Heart left ventricle (tissue), 16 donors: ENCODE data around the gene SPTSSA. TPM values are rescaled to one million over a fixed set of nuclear protein-coding genes. Genes with fewer than 3 reads are reported as not detected.

ENCODE experiments used
- ATAC-seq, 4 donors: fragments of 200-7000 bp; cut with Tn5 transposase; one replicate each; pipeline ENCODE4 v1.9.1; 2020 to 2022; ENCODE audit warnings: moderate library complexity in 4 of 4, mild to moderate bottlenecking in 3 of 4, moderate number of reproducible peaks in 1 of 4
- DNase-seq, 5 donors: peaks; one replicate each; pipeline ENCODE4 v3.0.0-alpha.2; 2020
- H3K27ac ChIP-seq, 12 donors: fragments of 200-600 bp; sonication (generic) in 4 of 12; one replicate each; pipeline versions ENCODE4 v1.5.0 to v1.8.0; 2016 to 2022; ENCODE audit warnings: mild to moderate bottlenecking in 2 of 12
- H3K27me3 ChIP-seq, 9 donors: fragments of 200-600 bp; sonication (generic) in 2 of 9; one replicate each; pipeline versions ENCODE4 v1.5.1 to v1.8.0; 2016 to 2022; ENCODE audit warnings: mild to moderate bottlenecking in 3 of 9
- H3K36me3 ChIP-seq, 9 donors: fragments of 200-600 bp; sonication (generic) in 2 of 9; one replicate each; pipeline versions ENCODE4 v1.5.0 to v1.8.0; 2018 to 2022; ENCODE audit warnings: mild to moderate bottlenecking in 2 of 9
- H3K4me1 ChIP-seq, 12 donors: fragments of 200-600 bp; sonication (generic) in 4 of 12; one replicate each; pipeline versions ENCODE4 v1.5.0 to v1.8.0; 2016 to 2022; ENCODE audit warnings: mild to moderate bottlenecking in 3 of 12
- H3K4me3 ChIP-seq, 12 donors: fragments of 200-600 bp; sonication (generic) in 4 of 12; one replicate each; pipeline versions ENCODE4 v1.5.0 to v1.8.0; 2017 to 2022; ENCODE audit warnings: mild to moderate bottlenecking in 9 of 12, moderate library complexity in 4 of 12
- H3K9me3 ChIP-seq, 12 donors: fragments of 200-600 bp; sonication (generic) in 4 of 12; one replicate each; pipeline versions ENCODE4 v1.5.0 to v1.8.0; 2016 to 2022; ENCODE audit warnings: mild to moderate bottlenecking in 1 of 12
- CTCF ChIP-seq, 12 donors: fragments of 200-600 bp; sonication (generic) in 4 of 12; IDR thresholded peaks; one replicate each; pipeline versions ENCODE4 v1.5.0 to v1.8.0; 2018 to 2022; ENCODE audit warnings: antibody characterized with exemption in 12 of 12, mild to moderate bottlenecking in 5 of 12
- POLR2A ChIP-seq, 2 donors: fragments of 450-650 bp; IDR thresholded peaks; one replicate each; pipeline ENCODE4 v1.6.1; 2017; ENCODE audit warnings: antibody characterized with exemption in 2 of 2, mild to moderate bottlenecking in 2 of 2, moderate library complexity in 2 of 2
- WGBS, 4 donors: extraction: QIAGEN DNeasy Blood & Tissue Kit in 2 of 4; methylation state at CpG; one replicate each; pipeline versions ENCODE4 v1.1.5 to v1.1.7; 2013 to 2018; 5-methylcytosine and 5-hydroxymethylcytosine counted together
- intact Hi-C, 10 donors: fragments of 100-400 bp; cut with DNase I; formaldehyde crosslinking; loops; one replicate each; pipeline versions ENCODE4 v1.11.1 to v1.14.2; 2022
- polyA plus RNA-seq, 2 donors: library from polyadenylated mRNA; stranded (reverse); fragments of 200-250 nt; gene quantifications; one replicate each; pipeline ENCODE4 v1.2.3, GENCODE V29; 2013
- total RNA-seq, 9 donors: library from RNA; depleted of rRNA in 2 of 9; stranded (reverse); fragments of >200 nt in 2 of 9; fragmentation: NEBNext Ultra II Directional in 3 of 9; extraction: Animal tissue kit (Norgen Biotek cat#: 25700) in 3 of 9; gene quantifications; one replicate each; pipeline versions ENCODE4 v1.1.0 to v1.2.4, GENCODE V29; 2016 to 2023
- donor health status: ischemic (EF 13 %, LVEDD 7.1; RV severe dilation, severe dysfunction).
- donor health status: healthy with polysubstance abuse.
- donor health status: DM: no; HTN: yes; CAD: no.
- donor health status: DM: no; HTN: no; CAD: no.
- donor health status: ischemic (EF 25% LVEDD 6.9; RV normal size, moderate dysfunction).
- donor health status: ischemic (EF 25% LVEDD 5.7; RV mildly dilated, moderate dysfunction).
- donor health status: healthy.
- donor health status: DM: yes; HTN: yes; CAD: no.
- donor health status: ischemic (EF 35%, LVEDD 5.7; RV mildly dilated, moderate dysfunction).
- donor health status: nonischemic (EF 11% LVEDD 7.7; RV severe dilation, severe dysfunction).
- donor health status: DM: yes; HTN: yes; CAD: no.
- donor health status: PGD.
- donor health status: ischemic (EF 29% LVEDD 5.4; RV normal size, mild dysfunction).
- donor health status: nonischemic (EF 23%, LVEDD 6.1; RV moderate dilation, normal function).

SPTSSA gene
- total and polyA plus RNA-seq, 11 donors = 8.3 to 24.9 (median 12.5) TPM

GRCh38 chr14:34496679-34497513, 34.9 kb upstream of the SPTSSA start:
- peak in 4 of 12 donors; percentile 19 to 41 (median 36) for TF ChIP-seq CTCF (IDR thresholded peaks at IDR 0.05)
- TF ChIP-seq POLR2A (IDR thresholded peaks at IDR 0.05) = no peak
- DNase-seq (peak; percentile 64 to 82 (median 77)), ATAC-seq (peak; percentile 90 to 95 (median 94))
- intact Hi-C loops = loop anchor here in 6 of 10 donors (2.0 to 10.0 kb wide), 3 partner anchors 162 to 166 kb away; no protein-coding TSS in a partner anchor
- 49 to 57% (median 56%) methylated on average over 14 of the region's 14 CpGs for WGBS, 4 donors
- Histone ChIP-seq H3K4me1 (peaks cover 0 to 18% (median 2%) of the 10 kb centered on the region in 12 donors), H3K27me3 (no peaks in the 10 kb centered on the region), H3K36me3 (no peaks in the 10 kb centered on the region), H3K4me3 (peak overlapping the region in 3 of 12 donors; percentile 10 to 23 (median 10)), H3K9me3 (no peaks in the 10 kb centered on the region), H3K27ac (peak overlapping the region; percentile 27 to 88 (median 74))

- DNase-seq = peak in 4 of 5 donors; percentile 22 to 63 (median 44)
- Histone ChIP-seq H3K4me1 (peaks cover 0 to 18% (median 2%) of the 10 kb centered on the region in 12 donors), H3K36me3 (no peaks in the 10 kb centered on the region), H3K27me3 (no peaks in the 10 kb centered on the region), H3K4me3 (peak overlapping the region in 1 of 12 donors; percentile 10), H3K9me3 (no peaks in the 10 kb centered on the region), H3K27ac (peak overlapping the region in 11 of 12 donors; percentile 27 to 88 (median 79))
- 89 to 93% (median 91%) methylated on average over 11 of the region's 11 CpGs for WGBS, 4 donors
- TF ChIP-seq POLR2A (IDR thresholded peaks at IDR 0.05) = no peak
- TF ChIP-seq CTCF (IDR thresholded peaks at IDR 0.05) = no peak
- ATAC-seq = peak in 2 of 4 donors; percentile 78 to 81
- intact Hi-C loops = loop anchor here in 6 of 10 donors (2.0 to 10.0 kb wide), 3 partner anchors 161 to 165 kb away; no protein-coding TSS in a partner anchor
Observed at GRCh38 chr14:34496007-34496678, 34.1 kb upstream of the SPTSSA start.

- 43 to 56% (median 49%) methylated on average over 1 of the region's 1 CpG for WGBS, 4 donors
- Histone ChIP-seq H3K4me3 (no peak overlapping the region), H3K36me3 (no peaks in the 10 kb centered on the region), H3K4me1 (no peaks in the 10 kb centered on the region), H3K9me3 (no peaks in the 10 kb centered on the region), H3K27me3 (no peaks in the 10 kb centered on the region), H3K27ac (no peak overlapping the region)
- TF ChIP-seq POLR2A (IDR thresholded peaks at IDR 0.05) (no peak), CTCF (IDR thresholded peaks at IDR 0.05) (no peak)
- DNase-seq = no peak
- no peak for ATAC-seq
- intact Hi-C loops = no loop called here
Observed at GRCh38 chr14:34489324-34489723, 27.3 kb upstream of the SPTSSA start.

GRCh38 chr14:34488528-34488927, 26.5 kb upstream of the SPTSSA start:
- WGBS, 4 donors = 96 to 100% (median 97%) methylated on average over 7 of the region's 7 CpGs
- Histone ChIP-seq H3K27me3 (no peaks in the 10 kb centered on the region), H3K36me3 (no peaks in the 10 kb centered on the region), H3K9me3 (no peaks in the 10 kb centered on the region), H3K4me3 (no peak overlapping the region), H3K27ac (no peak overlapping the region), H3K4me1 (no peaks in the 10 kb centered on the region)
- intact Hi-C loops = no loop called here
- ATAC-seq (no peak), DNase-seq (no peak)
- TF ChIP-seq POLR2A (IDR thresholded peaks at IDR 0.05) (no peak), CTCF (IDR thresholded peaks at IDR 0.05) (no peak)
